Measurements from ENCODE around the gene RAMP2.

DNA sequence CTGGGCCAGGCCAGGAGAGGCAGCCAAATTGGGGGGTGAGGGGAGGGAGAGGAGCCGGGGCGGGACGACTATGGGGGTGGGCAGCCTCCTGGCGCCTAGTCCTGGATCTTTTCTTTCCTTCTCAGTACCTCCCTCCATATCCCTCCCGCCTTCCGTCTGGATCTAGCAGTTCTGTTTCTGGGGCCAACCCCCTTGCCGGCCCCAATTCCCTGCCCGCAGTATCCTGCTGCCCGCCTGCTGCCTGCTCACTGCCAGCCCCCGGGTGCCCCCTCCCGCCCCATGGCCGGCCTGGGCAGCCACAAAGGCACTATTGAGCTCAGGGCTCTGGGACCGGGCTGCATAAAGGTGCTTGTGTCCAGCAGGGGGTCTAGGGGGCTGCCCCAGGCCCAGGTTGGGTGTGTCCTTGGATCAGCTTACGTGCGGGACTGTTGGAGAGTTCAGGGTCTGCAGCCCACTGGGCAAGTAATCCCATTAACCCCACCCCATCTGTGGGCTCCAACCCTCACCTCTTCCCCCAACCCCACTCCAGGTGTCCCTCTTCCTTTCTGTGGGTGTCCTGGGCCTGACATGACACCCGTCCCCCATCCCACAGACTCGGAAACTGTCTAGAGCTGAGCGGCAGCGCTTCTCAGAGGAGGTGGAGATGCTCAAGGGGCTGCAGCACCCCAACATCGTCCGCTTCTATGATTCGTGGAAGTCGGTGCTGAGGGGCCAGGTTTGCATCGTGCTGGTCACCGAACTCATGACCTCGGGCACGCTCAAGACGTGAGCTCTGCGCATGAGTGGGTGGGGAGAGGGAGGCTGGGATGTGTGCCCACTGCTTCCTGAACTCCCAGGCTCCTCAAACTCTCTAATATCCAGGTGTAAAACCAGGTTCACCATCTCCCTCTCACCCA, 21.4 kb downstream of the RAMP2 start:
- TF ChIP-seq, protein P1, sequence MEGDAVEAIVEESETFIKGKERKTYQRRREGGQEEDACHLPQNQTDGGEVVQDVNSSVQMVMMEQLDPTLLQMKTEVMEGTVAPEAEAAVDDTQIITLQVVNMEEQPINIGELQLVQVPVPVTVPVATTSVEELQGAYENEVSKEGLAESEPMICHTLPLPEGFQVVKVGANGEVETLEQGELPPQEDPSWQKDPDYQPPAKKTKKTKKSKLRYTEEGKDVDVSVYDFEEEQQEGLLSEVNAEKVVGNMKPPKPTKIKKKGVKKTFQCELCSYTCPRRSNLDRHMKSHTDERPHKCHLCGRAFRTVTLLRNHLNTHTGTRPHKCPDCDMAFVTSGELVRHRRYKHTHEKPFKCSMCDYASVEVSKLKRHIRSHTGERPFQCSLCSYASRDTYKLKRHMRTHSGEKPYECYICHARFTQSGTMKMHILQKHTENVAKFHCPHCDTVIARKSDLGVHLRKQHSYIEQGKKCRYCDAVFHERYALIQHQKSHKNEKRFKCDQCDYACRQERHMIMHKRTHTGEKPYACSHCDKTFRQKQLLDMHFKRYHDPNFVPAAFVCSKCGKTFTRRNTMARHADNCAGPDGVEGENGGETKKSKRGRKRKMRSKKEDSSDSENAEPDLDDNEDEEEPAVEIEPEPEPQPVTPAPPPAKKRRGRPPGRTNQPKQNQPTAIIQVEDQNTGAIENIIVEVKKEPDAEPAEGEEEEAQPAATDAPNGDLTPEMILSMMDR (IDR thresholded peaks at IDR 0.05) = no peak
- TF ChIP-seq EP300 (IDR thresholded peaks at IDR 0.05) (no peak), POLR2A (IDR thresholded peaks at IDR 0.05) (no peak)

Data from sigmoid colon (tissue), 4 donors.